ENCODE results near the gene PRKAG1. TPM values are rescaled to one million over a fixed set of nuclear protein-coding genes. Genes with fewer than 3 reads are reported as not detected.
"Not testable (repeated sequence)": the region's sequence is repeated elsewhere in the genome, so short reads cannot be mapped to it uniquely, and the experiment has no call there.

Gene PRKAG1
- 10 to 100 TPM; 33.6 to 59.4 (median 54.5) TPM for polyA plus RNA-seq

- peak within 1 kb of the TSS; percentile 79 for H3K27ac ChIP-seq (ENCODE audit: low read depth, low read length)
- WGBS, 3 donors: 0% methylated on average over 57 to 59 of the region's 59 CpGs
Measured at GRCh38 chr12:49018261-49019119, at the start of gene PRKAG1. TSS of gene PRKAG1 (minus strand) at chr12:49018776. CDS start at chr12:49018740, 36 bp downstream.

- WGBS, 3 donors: 52 to 85% (median 71%) methylated on average over 4 of the region's 4 CpGs
- H3K27ac ChIP-seq (ENCODE audit: low read depth, low read length): no peak overlapping the region
Measured at GRCh38 chr12:49066120-49066519, 47.5 kb upstream of the PRKAG1 start.

DNA sequence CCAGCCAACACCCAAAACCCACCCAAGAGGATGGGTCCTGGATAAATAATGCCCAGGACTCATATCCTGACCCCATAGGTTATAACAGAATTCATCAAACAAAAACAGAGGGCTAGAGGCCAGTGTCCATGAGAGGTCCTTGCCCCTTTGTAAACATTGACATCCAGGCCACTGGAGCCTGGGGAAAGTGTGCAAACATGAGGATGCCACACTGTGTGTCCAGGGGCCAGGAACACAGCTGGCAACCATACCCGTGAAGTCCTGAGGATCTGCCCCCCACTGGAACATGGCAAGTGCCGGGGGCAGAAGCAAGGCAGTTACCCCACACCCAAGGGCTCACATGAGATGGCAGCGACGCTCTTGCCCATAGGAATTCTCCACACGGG lies 46.2 kb upstream of the PRKAG1 start:
- 91 to 93% (median 91%) methylated on average over 5 of the region's 5 CpGs for WGBS, 3 donors

GRCh38 chr12:49061916-49062315 lies 43.3 kb upstream of the PRKAG1 start:
- not testable (repeated sequence) for H3K27ac ChIP-seq (ENCODE audit: low read depth, low read length)
- WGBS, 3 donors: 91 to 93% (median 93%) methylated on average over 17 of the region's 17 CpGs

More for the DNA sequence above, 46.2 kb upstream of the PRKAG1 start:
- H3K27ac ChIP-seq (ENCODE audit: low read depth, low read length): no peak overlapping the region

DNA sequence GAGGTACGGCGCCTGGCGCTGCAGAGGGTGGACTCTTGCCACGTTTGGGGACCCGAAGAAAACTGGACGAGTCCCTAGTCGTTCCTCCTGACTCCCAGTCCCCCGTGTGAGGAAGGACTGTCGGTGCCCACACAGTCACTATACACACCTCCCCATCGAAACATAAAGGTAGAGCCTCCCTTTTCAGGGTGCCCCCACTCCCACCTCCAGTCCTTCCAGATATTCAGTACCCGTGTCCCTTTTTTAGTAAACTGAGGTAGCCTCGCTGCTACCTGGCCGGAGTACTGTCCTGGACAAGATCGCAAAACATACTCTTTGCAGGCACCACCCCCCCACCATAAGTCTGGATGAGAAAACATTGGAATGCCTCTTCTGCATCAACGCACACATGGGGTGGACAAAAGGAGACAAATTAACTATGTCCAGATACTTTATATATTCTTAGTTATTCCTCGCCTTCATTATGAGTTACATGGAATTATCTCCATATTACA lies 42.6 kb upstream of the PRKAG1 start:
- H3K27ac ChIP-seq (ENCODE audit: low read depth, low read length): no peak overlapping the region
- 5 to 9% (median 6%) methylated on average over 15 to 16 of the region's 16 CpGs for WGBS, 3 donors

- peak within 1 kb of the TSS; percentile 96 for H3K27ac ChIP-seq (ENCODE audit: low read depth, low read length)
- WGBS, 3 donors: 1% methylated on average over 57 to 74 of the region's 74 CpGs
Measured at GRCh38 chr12:49060237-49061156, 41.9 kb upstream of the PRKAG1 start, which contains the start of gene KMT2D. TSS of gene KMT2D (minus strand) at chr12:49060794. CDS start at chr12:49055324, 5,470 bp downstream.

DNA sequence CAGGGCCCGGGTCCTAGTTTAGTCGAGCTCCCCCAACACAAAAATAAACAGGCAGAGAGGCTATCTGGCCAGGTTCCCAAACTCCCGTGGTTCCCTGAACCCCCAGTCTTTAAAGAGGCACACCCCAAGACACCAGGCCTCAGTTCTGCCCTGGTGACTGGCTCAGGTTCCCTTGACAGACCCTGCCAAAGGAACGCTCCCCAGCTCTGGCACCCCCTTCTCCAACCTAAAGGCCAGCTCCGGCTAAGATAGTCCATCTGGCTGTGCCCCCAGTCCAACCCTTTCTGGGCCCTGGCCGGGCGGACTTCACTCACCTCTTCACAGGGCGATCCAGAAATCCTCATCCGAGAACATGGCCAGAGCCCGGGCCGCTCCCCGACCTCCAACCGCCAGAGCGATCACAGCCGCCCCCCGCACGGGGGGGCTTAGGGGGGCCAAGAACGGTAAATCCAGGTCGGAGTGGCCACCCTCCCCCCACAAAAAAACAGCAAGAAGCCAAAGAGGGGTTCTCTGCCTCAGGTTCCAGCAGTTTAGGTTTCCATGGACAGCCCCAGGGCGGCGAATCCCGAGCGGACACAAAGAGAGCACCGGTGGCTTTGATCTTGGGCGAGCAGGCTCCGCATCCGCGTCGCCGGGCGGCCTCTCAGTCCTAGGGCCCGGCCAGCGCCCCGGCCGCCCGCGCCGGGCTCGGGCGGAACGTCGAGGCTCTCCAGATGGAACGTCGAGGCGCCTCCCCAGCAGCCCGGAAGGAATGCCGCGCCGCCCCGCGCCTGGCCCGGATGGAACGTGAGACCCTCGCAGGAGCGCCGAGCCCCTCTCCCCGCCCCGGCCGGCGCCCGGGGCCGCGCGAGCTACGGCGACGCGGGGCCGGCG lies 41.0 kb upstream of the PRKAG1 start:
- no peak overlapping the region for H3K27ac ChIP-seq (ENCODE audit: low read depth, low read length)
- WGBS, 3 donors: 0 to 1% (median 1%) methylated on average over 56 to 70 of the region's 70 CpGs

DNA sequence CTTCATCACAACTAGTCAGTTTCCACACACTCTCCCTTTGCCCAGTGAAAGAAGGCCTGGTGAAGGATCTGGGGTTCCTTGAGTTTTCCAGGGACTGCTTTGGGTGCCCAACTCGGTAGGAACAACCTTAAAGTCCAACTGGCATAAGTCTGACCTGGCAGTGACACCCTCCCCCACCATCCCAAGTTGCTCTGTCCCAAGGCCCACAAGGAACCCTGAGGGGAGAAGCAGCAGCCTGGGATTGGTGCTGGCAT lies 40.4 kb upstream of the PRKAG1 start:
- no peak overlapping the region for H3K27ac ChIP-seq (ENCODE audit: low read depth, low read length)
- WGBS, 3 donors: 0% methylated on average over 1 of the region's 1 CpG

GRCh38 chr12:49058366-49059044 lies 39.9 kb upstream of the PRKAG1 start:
- no peak overlapping the region for H3K27ac ChIP-seq (ENCODE audit: low read depth, low read length)
- WGBS, 3 donors: 3 to 6% (median 6%) methylated on average over 5 of the region's 5 CpGs

DNA sequence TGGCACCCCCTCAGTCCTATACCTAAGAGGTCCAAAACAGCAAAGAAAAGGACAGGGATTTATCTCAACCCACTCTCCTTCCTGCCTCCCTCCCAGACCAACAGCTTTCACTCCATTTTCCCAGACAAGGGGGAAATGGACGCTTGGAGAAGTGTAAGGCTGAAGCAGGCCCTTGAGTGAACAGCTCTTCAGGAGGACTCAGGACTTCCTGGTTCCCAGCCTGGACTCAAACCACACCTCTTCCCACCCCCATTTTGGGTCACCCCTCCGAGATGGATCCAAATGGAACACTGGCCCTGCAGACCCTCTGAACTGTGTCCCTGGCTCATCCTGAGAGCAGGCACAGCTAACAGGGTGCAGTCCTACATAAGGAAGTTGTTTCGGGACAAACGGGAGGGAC lies 39.3 kb upstream of the PRKAG1 start:
- 2 to 3% (median 2%) methylated on average over 4 of the region's 4 CpGs for WGBS, 3 donors
- no peak overlapping the region for H3K27ac ChIP-seq (ENCODE audit: low read depth, low read length)

GRCh38 chr12:49055978-49056754 lies 37.6 kb upstream of the PRKAG1 start:
- H3K27ac ChIP-seq (ENCODE audit: low read depth, low read length): no peak overlapping the region

GRCh38 chr12:49055092-49055491 lies 36.5 kb upstream of the PRKAG1 start:
- WGBS, 3 donors: 31 to 80% (median 74%) methylated on average over 4 of the region's 4 CpGs
- H3K27ac ChIP-seq (ENCODE audit: low read depth, low read length): no peak overlapping the region

More at GRCh38 chr12:49055978-49056754, 37.6 kb upstream of the PRKAG1 start:
- 26 to 45% (median 26%) methylated on average over 7 of the region's 7 CpGs for WGBS, 3 donors

DNA sequence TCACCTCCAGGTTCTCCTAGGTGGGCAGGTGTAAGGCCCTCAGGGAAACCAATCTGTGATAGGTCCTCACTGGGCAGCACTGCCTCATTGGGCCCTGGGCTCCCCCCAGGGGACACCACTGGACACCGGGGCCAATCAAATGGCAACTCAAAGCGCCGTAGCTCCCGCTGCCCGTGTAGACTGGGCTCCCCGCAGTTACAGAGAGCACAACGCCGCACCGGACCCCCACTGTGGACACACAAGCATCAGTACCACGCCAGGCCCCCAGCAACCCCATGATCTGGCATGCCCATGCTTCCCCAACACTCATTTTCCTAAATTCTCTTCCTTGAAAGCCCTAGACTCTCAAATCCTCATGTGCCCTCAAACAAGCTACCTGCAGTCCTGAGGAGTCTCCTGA lies 35.9 kb upstream of the PRKAG1 start:
- WGBS, 3 donors: 93% methylated on average over 10 of the region's 10 CpGs

DNA sequence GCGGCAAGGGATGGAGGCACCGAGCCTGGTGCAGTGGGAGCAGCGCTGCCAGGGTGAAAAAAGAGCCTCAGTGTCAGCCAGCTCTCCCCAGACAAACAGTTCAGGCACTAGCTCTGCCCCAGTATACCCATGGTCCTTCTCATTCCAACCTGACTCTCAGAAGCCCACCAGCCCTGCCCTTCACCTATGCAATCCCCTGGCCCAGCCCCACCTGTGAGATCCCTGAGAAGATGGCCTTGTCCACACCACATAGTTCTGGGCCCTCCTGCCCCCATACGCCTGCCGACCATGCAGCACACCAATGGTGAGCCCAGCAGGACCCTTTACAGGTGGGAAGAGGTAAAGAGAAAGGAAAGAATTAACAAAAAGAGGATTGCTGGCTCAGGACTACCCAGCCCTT lies 35.5 kb upstream of the PRKAG1 start:
- WGBS, 3 donors: 92 to 97% (median 96%) methylated on average over 5 of the region's 5 CpGs
- no peak overlapping the region for H3K27ac ChIP-seq (ENCODE audit: low read depth, low read length)

More for the DNA sequence above, 35.9 kb upstream of the PRKAG1 start:
- no peak overlapping the region for H3K27ac ChIP-seq (ENCODE audit: low read depth, low read length)

DNA sequence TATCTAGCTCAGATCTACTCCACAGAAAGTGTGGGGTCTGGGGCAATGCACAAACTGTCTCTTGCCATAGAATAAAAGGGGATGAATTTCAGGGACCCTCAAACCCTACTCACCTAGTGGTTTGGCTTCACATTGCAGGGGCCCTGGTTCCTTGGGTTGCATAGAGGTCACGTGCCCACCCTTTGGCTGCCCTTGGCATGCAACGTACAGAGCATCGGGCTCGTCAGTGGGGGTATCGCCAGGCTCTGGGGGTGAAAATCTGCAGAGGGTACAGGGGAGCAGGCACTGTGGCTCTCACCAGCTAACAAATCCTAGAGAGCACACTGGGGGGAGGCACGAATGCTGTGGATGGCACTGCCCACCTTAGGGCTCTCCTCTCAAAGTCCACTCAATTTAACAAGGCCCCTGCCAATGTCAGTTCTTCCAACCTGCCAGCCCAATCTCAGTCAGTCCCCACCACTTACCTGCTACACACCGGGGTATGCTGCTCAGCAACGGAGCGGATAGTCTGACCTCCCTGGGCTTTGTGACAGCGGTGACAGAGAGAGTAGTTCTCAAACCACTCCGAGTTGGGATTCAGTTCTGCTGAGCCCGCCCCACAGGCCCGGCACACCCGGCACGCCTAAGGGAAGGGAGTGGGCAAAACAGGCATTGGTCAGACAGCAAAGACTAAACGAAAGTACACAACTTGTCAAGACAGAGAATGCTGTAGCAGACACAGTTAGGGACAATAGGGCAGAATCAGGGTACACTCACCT lies 34.1 kb upstream of the PRKAG1 start:
- no peak overlapping the region for H3K27ac ChIP-seq (ENCODE audit: low read depth, low read length)
- 86 to 89% (median 88%) methylated on average over 16 of the region's 16 CpGs for WGBS, 3 donors

GRCh38 chr12:49051777-49052438 lies 33.3 kb upstream of the PRKAG1 start:
- WGBS, 3 donors: 87 to 93% (median 92%) methylated on average over 20 of the region's 20 CpGs
- no peak overlapping the region for H3K27ac ChIP-seq (ENCODE audit: low read depth, low read length)
